GM21447 (cell line): ENCODE measurements around the gene MTOR.
A peak's percentile ranks its signal among the peaks of the same experiment; 100 is the strongest.
"Not testable (repeated sequence)": the region's sequence is repeated elsewhere in the genome, so short reads cannot be mapped to it uniquely, and the experiment has no call there.

Experiments
- ATAC-seq: cut with Tn5 transposase; IDR thresholded peaks from one replicate; pipeline ENCODE4 v1.9.1; 2021; ENCODE audit not compliant: unreplicated experiment

MTOR gene

DNA sequence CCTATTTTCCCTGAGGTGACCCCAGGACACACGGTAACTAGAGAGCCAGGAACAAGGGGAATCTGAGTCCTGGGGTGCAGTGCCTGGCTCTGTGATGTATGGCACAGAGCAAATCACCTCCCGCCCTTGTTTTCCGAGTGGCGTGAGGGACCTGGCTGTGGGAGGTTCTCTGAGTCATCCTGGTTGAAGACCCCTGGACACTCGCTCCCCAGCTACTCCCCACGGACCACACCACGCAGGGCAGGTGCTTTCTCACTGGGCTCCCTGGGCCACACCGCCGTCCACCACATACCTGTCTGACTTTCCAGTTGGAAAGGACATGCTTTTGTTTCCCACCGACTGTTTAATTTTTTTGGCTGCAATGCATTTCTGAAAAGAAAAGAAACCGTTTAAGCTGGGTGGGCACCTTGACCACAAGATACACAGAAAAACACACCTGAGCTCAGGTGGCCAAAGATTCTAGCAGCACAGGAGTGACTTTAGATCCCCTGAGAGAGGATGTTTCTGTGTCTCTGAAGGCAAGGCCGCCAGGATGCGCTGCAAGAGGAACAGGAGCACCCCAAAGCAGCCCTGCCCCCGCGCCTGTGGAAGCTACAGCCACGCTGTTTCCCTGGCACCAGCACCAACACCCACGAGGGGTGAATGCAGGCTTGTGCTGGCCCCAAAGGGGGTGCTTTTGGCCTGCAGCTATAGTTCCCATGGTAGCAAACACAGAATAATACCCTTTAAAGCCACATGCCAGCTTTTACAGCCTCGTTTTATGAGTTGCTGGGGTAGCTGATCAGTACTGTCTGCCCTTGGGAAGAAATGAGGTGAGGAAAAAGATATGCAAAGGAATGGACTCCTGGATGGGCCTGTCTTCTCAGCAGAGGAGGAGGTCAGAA is 194.4 kb downstream of the MTOR start:
- no peak for ATAC-seq

DNA sequence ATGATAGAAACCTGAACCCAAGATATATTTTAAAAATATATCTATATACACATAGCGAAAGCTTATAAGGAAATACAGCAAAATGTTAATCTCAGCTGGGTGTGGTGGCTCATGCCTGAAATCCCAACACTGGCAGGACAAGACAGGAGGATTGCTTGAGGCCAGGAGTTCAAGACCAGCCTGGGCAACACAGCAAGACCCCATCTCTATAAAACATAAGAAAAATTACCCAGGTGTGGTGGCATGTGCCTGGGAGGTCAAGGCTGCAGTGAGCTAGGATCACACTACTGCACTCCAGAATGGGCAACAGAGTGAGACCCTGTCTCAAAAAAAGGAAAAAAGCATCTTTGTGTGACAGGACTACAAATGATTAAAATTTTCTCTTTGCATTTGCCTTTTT is 196.6 kb downstream of the MTOR start:
- ATAC-seq = no peak

DNA sequence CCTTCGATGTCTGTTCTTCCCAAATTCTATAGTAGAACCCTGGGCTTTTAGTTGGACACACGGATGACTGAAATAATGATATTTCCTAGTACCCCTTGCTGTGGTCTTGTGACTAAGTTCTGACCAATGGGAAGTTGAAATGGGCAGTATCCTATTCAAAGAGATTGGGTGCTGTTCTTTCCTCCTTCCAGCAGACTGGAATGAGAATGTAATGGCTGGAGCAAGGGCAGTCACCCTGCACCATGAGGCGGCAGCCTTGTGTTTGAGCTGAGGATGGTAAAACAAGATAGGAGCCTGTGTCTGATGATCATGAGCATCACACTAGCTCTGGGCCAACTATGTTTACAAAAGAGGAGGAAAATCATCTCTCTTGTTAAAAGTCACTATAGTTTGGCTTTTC is 197.4 kb downstream of the MTOR start:
- ATAC-seq = no peak

DNA sequence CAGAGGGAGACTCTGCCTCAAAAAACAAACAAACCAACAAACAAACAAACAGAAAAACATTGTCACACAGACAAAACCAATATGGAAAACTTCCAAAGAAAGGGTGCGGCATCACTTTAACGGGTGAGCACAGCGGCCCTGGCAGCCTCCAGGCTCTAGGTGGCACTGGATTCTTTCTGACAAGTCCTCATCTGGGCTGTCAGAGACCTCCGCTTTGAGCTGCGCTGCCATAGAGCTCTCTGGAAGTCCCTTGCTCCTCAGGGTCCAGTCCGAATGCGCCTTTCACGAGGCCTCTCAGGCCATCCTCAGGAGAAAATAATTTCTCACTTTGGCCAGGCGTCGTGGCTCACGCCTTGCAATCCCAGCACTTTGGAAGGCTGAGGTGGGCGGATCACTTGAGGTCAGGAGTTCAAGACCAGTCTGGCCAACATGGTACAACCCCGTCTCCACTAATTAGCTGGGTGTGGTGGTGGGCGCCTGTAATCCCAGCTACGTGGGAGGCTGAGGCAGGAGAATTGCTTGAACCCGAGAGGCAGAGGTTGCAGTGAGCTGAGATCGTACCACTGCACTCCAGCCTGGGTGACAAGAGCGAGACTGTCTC is 198.3 kb downstream of the MTOR start:
- ATAC-seq = not testable (repeated sequence)

DNA sequence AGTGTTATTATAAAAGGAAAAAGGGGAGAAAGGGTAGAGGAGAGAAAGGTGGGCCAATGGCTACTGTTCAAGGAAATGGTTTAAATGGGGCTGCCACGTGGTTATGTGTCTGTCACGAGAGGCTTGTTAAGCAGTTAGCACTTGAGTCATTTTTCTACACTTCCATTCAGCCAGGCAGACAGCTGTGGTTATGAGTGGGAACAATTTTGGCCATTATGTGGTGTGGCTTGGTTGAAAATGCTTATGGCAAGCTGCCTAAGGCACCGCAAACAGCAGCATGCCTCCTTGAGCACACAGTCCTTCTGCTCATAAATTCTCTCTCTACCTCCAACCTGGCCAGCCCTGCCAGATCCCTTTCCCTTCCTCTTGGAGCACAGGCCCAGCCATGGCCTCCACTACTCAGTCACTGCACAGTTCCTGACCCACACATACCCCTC is 199.4 kb downstream of the MTOR start:
- ATAC-seq = no peak

DNA sequence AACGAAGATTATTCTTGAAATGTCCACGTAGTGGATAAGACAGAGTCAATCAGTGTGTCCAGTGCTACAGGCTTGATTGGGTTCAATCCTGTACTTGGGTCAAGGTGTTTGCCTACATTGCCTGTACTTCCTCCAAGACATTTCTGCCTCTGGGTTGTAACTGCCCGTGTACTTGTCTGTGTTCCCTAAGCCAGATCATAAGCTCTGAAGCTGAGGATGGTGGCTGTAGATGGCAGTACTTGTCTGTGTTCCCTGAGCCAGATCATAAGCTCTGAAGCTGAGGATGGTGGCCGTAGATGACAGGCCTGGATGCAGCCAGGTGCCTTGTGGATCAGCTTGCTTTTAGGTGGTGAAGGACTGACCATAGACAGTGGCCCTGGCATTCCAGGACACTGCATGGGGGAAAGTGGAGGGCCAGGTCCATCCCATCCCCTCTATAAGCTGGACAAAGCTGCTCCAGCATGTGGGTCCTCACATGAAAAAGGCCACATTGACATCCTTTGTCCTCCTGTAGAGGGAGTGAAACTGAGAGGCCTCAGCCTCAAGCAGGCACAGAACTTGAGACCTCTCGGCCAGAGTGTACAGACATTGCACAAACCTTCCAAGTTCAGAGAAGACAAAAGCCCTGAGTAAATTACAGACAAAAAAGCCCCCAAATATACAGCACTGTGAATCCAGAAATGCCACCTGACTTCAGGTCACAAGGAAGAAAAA is 200.5 kb downstream of the MTOR start:
- no peak for ATAC-seq

DNA sequence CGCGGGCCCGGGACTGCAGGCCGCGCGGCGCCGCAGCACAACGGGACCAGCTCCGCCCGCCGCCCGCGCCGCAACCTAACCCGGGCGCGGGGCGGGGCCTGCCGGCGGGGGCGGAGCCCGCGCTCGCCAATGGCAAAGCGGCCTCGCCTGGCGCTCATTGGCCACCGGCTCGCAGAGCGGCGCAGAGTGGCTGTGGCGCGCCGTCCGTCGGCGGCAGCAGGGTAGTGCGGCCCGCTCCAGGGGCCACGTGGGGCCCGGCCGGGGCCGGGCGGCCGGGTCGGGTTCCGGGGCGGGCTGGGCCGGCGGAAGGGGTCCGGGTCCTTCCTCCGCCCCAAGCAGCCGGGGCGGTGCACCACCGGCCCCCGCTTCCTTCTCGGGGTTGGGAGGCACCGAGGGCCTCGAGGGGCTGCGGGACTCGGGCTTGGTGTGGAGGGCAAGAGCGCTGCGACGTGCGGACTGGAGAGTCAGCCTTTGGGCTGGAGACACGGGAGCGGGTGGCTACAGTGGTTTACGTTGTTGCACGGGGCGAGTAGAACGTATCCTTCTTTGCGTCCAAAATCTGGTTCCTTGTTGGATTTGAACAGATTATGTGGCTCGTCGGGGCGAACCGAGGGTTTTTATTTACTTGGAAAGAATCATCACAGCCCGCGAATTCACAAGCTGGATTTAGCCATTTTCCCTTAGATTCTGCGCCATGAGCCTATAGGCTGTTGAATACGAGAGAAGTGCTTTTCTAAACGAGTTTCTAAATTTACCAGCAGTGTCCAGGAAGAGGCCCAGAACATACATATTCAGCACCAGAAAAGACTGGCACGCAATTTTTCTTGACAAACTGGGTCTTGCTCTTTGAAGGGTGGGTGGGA is 202.2 kb downstream of the MTOR start, which contains the start of gene SRM:
Gene SRM (minus strand): TSS at position 51 of the 863 bp plus-strand sequence. CDS start 75 bp downstream, outside the sequence.
- peak; percentile 73 for ATAC-seq

DNA sequence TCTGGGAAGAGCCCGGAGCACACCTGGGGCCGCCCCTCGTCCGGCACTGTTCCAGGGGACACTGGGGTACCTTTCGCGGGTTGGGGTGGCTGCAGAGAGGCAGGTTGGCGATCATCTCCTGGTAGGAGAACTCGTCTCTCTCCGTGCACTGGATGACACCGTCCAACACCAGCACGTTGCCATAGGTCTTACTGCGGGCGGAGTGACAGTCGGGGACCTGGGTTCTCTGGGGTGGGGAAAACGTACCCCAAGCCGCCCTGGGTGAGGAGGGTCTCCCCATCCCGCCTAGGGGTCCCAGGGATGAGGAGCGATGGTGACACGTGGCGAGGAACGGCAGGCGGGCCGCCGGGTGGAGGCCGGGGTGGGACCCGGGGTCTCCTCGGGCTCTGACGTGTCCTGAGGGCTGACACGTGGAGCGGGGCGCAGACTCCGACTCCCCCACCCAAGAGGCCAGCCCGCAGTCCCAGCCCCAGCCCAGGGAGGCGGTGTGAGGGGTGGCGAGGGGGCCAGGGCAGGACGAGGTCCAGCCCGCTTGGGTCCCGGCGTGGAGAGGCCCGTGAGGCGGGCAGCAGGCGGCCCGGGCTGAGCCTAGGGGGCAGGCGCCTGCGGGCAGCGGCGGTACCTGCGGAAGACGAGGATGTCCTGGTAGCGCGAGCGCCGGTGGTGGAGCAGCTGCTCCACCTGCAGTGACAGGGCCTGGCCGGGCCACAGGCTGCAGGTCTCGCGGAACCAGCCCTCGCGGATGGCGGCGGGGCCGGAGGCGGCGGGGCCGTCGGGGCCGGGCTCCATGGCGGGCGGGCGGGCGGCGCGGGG is 203.0 kb downstream of the MTOR start:
- no peak for ATAC-seq

DNA sequence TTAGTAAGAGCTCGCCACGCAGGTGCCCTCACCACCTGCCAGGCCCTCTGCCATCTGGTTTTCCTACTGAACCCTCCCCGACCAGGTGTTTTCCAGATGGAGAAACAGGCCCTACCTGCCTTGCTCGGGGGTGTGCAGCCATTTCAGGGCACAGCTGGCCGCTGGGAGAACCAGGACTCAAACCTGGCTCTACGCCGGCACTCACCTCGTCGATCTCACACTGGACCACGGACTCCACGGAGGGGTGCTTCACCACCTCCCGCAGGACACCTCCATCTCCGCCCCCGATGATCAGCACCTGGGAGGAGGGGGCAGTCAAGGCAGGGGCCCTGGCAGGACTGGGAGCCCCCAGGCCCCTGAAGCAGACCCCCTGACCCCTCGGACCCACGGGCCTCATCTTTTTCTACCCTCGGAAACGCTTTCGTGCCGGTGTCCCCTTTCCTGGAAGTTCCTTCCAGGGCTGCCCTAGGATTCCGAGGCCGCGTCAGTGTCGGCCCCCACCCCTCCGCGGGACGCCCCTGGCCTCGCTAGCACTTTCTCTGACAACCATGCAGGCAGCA is 203.7 kb downstream of the MTOR start:
- ATAC-seq = no peak

DNA sequence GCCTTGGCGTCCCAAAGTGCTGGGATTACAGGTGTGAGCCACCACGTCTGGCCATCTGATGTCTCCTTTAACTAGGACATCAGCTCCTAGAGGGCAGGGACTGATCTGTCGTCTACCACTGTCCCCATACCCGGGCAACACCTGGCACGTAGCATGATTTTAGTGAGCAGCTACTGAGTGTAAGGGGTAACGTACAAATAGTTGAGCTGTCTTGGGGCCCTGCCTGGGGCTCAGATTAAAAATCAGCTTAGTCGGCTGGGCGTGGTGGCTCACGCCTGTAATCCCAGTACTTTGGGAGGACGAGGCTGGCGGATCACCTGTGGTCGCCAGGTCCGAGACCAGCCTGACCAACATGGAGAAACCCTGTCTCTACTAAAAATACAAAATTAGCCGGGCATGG is 204.3 kb downstream of the MTOR start:
- no peak for ATAC-seq

DNA sequence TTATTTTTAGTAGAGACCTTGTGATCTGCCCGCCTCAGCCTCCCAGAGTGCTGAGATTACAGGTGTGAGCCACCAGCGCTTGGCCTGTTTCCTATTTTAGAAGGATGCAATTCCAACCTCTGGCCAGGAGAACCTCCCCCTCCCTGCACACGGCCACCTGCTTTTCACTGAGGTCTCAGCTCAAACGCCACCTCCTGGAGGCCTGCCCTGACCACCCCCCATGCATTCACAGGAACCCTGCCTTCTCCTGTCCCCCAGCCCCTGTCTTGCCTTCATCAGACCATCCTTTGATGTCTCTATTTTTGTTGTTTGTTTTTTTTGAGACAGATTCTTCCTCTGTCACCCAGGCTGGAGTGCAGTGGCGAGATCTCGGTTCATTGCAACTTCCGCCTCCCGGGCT is 204.9 kb downstream of the MTOR start:
- ATAC-seq = no peak
